Stimulated activated CD4-positive, alpha-beta T cell treated with anti-CD3 and anti-CD28 coated beads, Interleukin-15, amount 100 ng/mL, for 1 hour (primary cell): Measurements from ENCODE around the gene CAMKK1.
A peak's percentile ranks its signal among the peaks of the same experiment; 100 is the strongest.
"Not testable (repeated sequence)": the region's sequence is repeated elsewhere in the genome, so short reads cannot be mapped to it uniquely, and the experiment has no call there.

Experiments
- DNase-seq, 2 donors: peaks; one replicate each; pipeline ENCODE4 v3.0.0-alpha.2; 2020; ENCODE audit warnings: low read depth in 1 of 2, low spot score in 1 of 2

Gene CAMKK1

GRCh38 chr17:3847165-3847670, 45.6 kb downstream of the CAMKK1 start:
- DNase-seq: no peak

- DNase-seq: no peak
Observed at GRCh38 chr17:3846437-3847164, 46.3 kb downstream of the CAMKK1 start.

GRCh38 chr17:3845621-3846436, 47.0 kb downstream of the CAMKK1 start, which contains the start of gene NCBP3:
NCBP3 (minus strand) TSS chr17:3846246; CDS start chr17:3846223, 23 bp downstream.
- DNase-seq: peak; percentile 86 to 89

GRCh38 chr17:3845291-3845620, 47.6 kb downstream of the CAMKK1 start:
- DNase-seq: peak in 1 of 2 donors; percentile 10

GRCh38 chr17:3844556-3844955, 48.3 kb downstream of the CAMKK1 start:
- not testable (repeated sequence) for DNase-seq

- DNase-seq: peak; percentile 16 to 29
Observed at GRCh38 chr17:3843935-3844516, 48.8 kb downstream of the CAMKK1 start.

GRCh38 chr17:3838206-3838605, 54.6 kb downstream of the CAMKK1 start:
- DNase-seq: no peak

GRCh38 chr17:3836551-3836950, 56.3 kb downstream of the CAMKK1 start:
- no peak for DNase-seq

GRCh38 chr17:3835410-3836229, 57.2 kb downstream of the CAMKK1 start:
- DNase-seq: no peak

GRCh38 chr17:3834811-3835210, 58.0 kb downstream of the CAMKK1 start:
- no peak for DNase-seq

- DNase-seq: no peak
Observed at GRCh38 chr17:3828852-3829232, 64.0 kb downstream of the CAMKK1 start.

GRCh38 chr17:3828151-3828851, 64.6 kb downstream of the CAMKK1 start:
- no peak for DNase-seq

- DNase-seq: peak; percentile 20 to 30
Observed at GRCh38 chr17:3827124-3827773, 65.6 kb downstream of the CAMKK1 start.

GRCh38 chr17:3826191-3826590, 66.7 kb downstream of the CAMKK1 start:
- no peak for DNase-seq

- no peak for DNase-seq
Observed at GRCh38 chr17:3821101-3821500, 71.8 kb downstream of the CAMKK1 start.

GRCh38 chr17:3818786-3819185, 74.1 kb downstream of the CAMKK1 start:
- DNase-seq: no peak

GRCh38 chr17:3817851-3818605, 74.8 kb downstream of the CAMKK1 start:
- DNase-seq: no peak

- DNase-seq: no peak
Observed at GRCh38 chr17:3815925-3816324, 76.9 kb downstream of the CAMKK1 start.

- DNase-seq: no peak
Observed at GRCh38 chr17:3815122-3815521, 77.7 kb downstream of the CAMKK1 start.
